Spleen (tissue), 7 donors: ENCODE results near the gene DYNLT2B.

ENCODE experiments used
- CTCF ChIP-seq, 11 experiments: fragments of 200-600 bp in 7 of 11; fragments of 450-650 bp in 4 of 11; sonication (generic) in 4 of 11; IDR thresholded peaks in 8 of 11; conservative IDR thresholded peaks in 3 of 11; 1 replicate in 7 of 11; 2 replicates in 4 of 11; pipeline versions ENCODE4 v1.4.0 to v1.8.0; 2016 to 2021; ENCODE audit warnings: antibody characterized with exemption in 11 of 11, inconsistent platforms in 4 of 11, mild to moderate bottlenecking in 1 of 11
- POLR2A ChIP-seq, 3 donors: fragments of 450-650 bp; IDR thresholded peaks; one replicate each; pipeline ENCODE4 v1.5.1; 2017; ENCODE audit warnings: antibody characterized with exemption in 3 of 3, mild to moderate bottlenecking in 1 of 3
- donor health status: DM: no; HTN: no; CAD: no; lungs with moderate emphysema.
- donor health status: DM: no; HTN: no; CAD: no.
- donor health status: DM: no; HTN: no; CAD: no.

- TF ChIP-seq POLR2A (IDR thresholded peaks at IDR 0.05): peak in 2 of 3 donors; percentile 20 to 62
- no peak for TF ChIP-seq CTCF (IDR thresholded peaks at IDR 0.05 in 8 of 11, conservative IDR thresholded peaks at IDR 0.05 in 3 of 11)
Observed at GRCh38 chr3:196287440-196288140, 30.4 kb downstream of the DYNLT2B start, which contains the start of gene PCYT1A.
